Measurements from ENCODE around the gene UBE2M.

UBE2M gene

DNA sequence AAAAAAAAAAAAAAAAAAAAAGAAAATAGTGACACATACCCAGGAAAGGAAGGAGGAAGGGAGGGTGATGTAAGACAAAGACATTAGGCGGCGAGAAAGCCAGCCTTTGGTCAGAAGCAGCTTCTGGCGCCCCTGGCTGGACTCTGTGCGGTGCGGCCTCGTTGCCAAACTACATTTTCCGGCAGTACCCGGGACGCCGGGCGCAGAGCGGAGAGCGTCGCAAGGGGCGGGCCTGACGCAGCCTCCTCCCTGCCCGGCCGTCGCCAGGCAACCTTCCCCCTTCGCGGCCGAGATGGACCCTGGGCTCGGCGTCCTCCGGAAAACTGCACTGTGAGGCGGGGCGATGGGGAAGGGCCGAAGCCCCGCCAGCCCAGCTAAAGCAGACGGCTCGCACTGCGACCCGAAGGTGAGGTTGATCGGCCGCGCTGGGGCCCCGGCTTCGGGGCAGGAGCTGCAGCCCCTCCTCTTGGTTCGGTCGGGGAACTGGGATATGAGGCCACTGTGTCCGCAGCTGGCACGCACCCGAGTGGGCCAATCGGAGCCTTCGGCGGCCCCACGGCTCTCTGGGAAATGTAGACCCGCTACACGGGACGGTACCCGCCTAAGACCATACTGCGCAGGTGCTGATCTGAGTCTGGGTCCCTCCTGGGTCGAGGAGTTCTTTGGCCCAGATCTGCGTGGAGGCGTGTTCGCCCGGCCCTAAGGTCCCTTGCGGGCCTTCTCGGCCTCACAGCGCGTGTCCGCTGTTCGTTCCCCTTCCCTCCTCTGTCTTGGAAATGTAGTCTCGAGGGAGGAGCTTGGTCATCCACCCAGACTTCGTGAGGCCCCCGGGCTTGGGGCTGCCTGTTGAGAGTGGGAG lies 17.0 kb upstream of the UBE2M start:
- Mint-ChIP-seq H3K9me3 (no peaks in the 10 kb centered on the region), H3K27me3 (ENCODE audit: low read depth) (no peaks in the 10 kb centered on the region), H3K36me3 (ENCODE audit: low read depth) (peaks cover 6% of the 10 kb centered on the region), H3K27ac (peak overlapping the region; percentile 98 to 99 (median 99)), H3K4me3 (peak overlapping the region; percentile 92 to 95 (median 92)), H3K4me1 (peaks cover 37% of the 10 kb centered on the region)
- TF ChIP-seq, protein P1, sequence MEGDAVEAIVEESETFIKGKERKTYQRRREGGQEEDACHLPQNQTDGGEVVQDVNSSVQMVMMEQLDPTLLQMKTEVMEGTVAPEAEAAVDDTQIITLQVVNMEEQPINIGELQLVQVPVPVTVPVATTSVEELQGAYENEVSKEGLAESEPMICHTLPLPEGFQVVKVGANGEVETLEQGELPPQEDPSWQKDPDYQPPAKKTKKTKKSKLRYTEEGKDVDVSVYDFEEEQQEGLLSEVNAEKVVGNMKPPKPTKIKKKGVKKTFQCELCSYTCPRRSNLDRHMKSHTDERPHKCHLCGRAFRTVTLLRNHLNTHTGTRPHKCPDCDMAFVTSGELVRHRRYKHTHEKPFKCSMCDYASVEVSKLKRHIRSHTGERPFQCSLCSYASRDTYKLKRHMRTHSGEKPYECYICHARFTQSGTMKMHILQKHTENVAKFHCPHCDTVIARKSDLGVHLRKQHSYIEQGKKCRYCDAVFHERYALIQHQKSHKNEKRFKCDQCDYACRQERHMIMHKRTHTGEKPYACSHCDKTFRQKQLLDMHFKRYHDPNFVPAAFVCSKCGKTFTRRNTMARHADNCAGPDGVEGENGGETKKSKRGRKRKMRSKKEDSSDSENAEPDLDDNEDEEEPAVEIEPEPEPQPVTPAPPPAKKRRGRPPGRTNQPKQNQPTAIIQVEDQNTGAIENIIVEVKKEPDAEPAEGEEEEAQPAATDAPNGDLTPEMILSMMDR (IDR thresholded peaks at IDR 0.05; ENCODE audit: unreplicated experiment in 3 of 3) = peak in 1 of 3 experiments; percentile 26

DNA sequence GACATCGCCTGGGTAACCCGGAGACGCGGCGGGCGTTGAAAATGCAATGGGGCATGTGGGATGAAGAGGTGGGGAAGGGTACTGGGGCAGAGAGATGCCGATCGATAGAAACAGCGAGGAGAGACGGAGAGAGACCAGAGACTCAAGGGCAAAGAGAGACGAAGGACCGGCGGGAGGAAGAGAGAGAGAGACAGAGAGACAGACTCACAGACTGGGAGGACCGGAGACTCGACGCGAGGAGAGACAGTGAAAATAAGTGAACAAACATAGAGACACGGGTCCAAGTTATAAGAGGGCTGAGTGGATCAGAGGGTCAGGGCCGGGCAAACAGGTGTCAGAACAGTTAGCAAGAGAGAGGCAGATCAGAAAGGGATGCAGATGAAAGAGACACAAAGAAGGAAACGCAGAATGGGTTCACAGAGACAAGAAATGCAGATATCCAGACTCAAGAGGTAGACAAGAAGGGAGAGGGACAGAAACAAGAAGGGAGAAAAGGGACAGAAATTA lies 15.3 kb upstream of the UBE2M start:
- no peaks in the 10 kb centered on the region for H3K9me3 Mint-ChIP-seq
- no peaks in the 10 kb centered on the region for H3K27me3 Mint-ChIP-seq (ENCODE audit: low read depth)
- H3K4me1 Mint-ChIP-seq = peaks cover 27% of the 10 kb centered on the region
- H3K4me3 Mint-ChIP-seq = peak overlapping the region; percentile 91 to 95 (median 92)
- peak overlapping the region; percentile 95 to 99 (median 98) for H3K27ac Mint-ChIP-seq
- peaks cover 6% of the 10 kb centered on the region for H3K36me3 Mint-ChIP-seq (ENCODE audit: low read depth)
- TF ChIP-seq, protein P1 (IDR thresholded peaks at IDR 0.05; ENCODE audit: unreplicated experiment in 3 of 3) = no peak

DNA sequence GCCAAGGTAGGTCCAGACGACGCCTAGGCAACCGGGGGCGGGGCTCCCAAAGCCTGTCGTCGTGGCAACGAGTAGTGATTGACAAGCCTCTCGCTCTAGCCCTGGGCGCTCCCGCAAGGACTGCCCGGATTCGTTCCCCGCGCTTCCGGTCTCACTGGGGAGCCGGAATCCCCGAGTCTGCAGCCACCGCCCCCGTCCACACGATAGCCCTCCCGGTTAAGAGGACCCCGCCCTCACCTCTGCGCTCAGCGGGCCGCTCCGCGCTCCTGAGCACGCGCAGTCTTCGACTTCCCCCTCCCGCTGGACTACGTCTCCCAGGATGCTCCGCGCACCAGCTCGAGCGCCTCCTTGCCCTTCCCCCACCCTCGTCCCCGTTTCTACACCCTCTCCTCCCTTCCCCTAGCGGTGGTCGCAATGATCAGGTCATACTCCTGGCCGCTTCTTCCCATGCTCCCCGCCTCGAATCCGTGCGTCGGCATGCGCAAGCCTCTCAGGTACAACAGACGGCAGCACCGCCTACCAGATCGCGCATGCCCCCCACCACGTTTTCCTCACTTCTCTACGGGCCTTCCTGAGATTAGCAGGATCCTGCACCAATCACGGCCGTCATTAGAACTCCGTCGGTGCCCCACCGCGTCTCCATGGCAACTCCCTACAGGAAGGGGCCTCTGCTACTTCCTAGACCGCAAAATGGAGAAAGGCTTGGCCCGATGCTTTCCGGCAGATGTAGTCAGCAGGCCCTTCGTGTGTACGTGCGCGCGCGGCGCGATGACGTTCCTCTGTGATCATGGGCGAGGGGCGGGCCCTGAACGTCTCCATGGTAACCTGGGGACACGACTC lies 14.6 kb upstream of the UBE2M start, which contains the start of gene MZF1:
TSS of gene MZF1 (minus strand) at position 518 of the 840 bp plus-strand sequence. CDS start 1,946 bp downstream, outside the sequence.
- Mint-ChIP-seq H3K27ac (peak within 1 kb of the TSS; percentile 95 to 99 (median 98)), H3K4me3 (peak within 1 kb of the TSS; percentile 91 to 95 (median 92)), H3K27me3 (ENCODE audit: low read depth) (no peaks in the 10 kb centered on the region), H3K36me3 (ENCODE audit: low read depth) (peaks cover 6% of the 10 kb centered on the region), H3K9me3 (no peaks in the 10 kb centered on the region), H3K4me1 (peaks cover 23% of the 10 kb centered on the region)
- TF ChIP-seq, protein P1 (IDR thresholded peaks at IDR 0.05; ENCODE audit: unreplicated experiment in 3 of 3) = peak in 2 of 3 experiments; percentile 13 to 15

DNA sequence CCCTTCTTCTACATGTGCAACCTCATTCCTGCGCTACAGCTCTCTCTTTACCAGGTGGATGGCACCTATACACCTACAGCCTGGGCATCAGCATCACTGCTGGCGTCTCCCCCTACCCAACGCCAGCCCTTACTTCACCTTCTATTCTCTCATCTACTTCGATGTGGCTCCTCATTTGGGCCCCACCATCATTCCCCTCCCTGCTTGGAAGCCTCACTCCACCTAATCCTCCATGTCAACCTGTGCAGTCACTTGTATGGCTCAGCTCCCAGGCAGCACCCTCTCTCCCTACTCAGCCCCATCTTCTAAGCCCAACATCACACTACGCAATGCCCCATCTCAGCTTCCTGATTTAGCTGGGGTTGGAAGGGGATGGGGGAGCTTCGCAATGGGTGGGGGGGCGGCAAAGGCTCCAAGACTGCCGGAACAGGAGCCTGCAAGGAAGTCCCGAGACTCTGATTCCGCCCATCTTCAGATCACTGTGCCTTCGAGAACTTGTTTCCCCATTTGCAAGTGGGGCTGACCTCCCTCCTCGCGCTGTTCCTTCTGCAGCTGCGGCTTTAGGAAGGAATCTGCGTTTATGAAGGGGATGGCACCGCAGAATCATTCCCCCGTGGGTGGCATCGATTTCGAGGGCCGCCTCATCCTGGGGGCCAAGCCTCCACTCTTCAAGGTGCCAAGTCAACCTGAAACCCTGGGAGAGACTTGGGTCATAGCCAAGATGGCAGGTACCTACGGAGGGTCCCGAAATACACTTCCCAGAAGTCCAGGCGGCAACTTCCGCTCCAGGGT lies 13.8 kb upstream of the UBE2M start:
- peaks cover 6% of the 10 kb centered on the region for H3K36me3 Mint-ChIP-seq (ENCODE audit: low read depth)
- no peaks in the 10 kb centered on the region for H3K27me3 Mint-ChIP-seq (ENCODE audit: low read depth)
- TF ChIP-seq, protein P1 (IDR thresholded peaks at IDR 0.05; ENCODE audit: unreplicated experiment in 3 of 3) = no peak
- peak overlapping the region; percentile 95 to 99 (median 98) for H3K27ac Mint-ChIP-seq
- H3K4me3 Mint-ChIP-seq = peak overlapping the region; percentile 91 to 95 (median 92)
- H3K9me3 Mint-ChIP-seq = no peaks in the 10 kb centered on the region
- peaks cover 23% of the 10 kb centered on the region for H3K4me1 Mint-ChIP-seq

DNA sequence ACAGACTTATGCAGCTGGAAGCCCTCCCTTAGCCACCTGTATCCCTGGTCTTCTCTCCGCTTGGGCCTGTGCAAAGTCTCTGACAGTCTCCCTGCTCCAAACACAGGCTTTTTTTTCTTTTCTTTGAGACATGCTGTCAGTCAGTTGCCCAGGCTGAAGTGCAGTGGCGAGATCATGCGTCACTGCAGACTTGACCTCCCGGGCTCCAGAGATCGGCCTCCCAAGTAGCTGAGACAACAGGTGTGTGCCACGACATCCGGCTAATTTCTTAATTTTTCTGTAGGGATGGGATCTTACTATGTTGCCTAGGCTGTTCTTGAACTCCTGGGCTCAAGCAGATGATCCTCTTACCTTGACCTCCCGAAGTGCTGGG lies 13.2 kb upstream of the UBE2M start:
- Mint-ChIP-seq H3K27me3 (ENCODE audit: low read depth) (no peaks in the 10 kb centered on the region), H3K27ac (peak overlapping the region; percentile 39 to 99 (median 95)), H3K4me3 (peak overlapping the region; percentile 91 to 95 (median 92)), H3K36me3 (ENCODE audit: low read depth) (peaks cover 6% of the 10 kb centered on the region), H3K4me1 (peaks cover 23% of the 10 kb centered on the region), H3K9me3 (no peaks in the 10 kb centered on the region)
- TF ChIP-seq, protein P1 (IDR thresholded peaks at IDR 0.05; ENCODE audit: unreplicated experiment in 3 of 3) = no peak
